Calu3 (cell line): ENCODE measurements around the gene DYRK2. TPM values are rescaled to one million over a fixed set of nuclear protein-coding genes. Genes with fewer than 3 reads are reported as not detected.

Experiments used
- BruUV-seq: library from RNA; stranded (reverse); fragments of 400-500 nt; replicated peaks from 2 replicates; lab custom pipeline; 2021; lab: Mats Ljungman, UMichigan
- CTCF ChIA-PET: fragments of 300-600 bp; sonication (Branson Sonifier 250); formaldehyde crosslinking; loops from one replicate; lab custom pipeline; 2022; ENCODE audit warnings: antibody characterized with exemption; lab: Charles Lee
- DNase-seq: peaks from one replicate; pipeline ENCODE4 v3.0.0; 2022
- H3K27ac Mint-ChIP-seq: one replicate; pipeline ENCODE4 v1.8.0; 2022; ENCODE audit warnings: mixed read lengths; ENCODE audit not compliant: unreplicated experiment
- H3K27me3 Mint-ChIP-seq: one replicate; pipeline ENCODE4 v1.8.0; 2022; ENCODE audit warnings: mixed read lengths; ENCODE audit not compliant: unreplicated experiment
- H3K36me3 Mint-ChIP-seq: one replicate; pipeline ENCODE4 v1.8.0; 2022; ENCODE audit warnings: mild to moderate bottlenecking, moderate library complexity, mixed read lengths; ENCODE audit not compliant: insufficient read depth, unreplicated experiment
- H3K4me1 Mint-ChIP-seq: one replicate; pipeline ENCODE4 v1.8.0; 2022; ENCODE audit warnings: mild to moderate bottlenecking, low read depth, mixed read lengths; ENCODE audit not compliant: unreplicated experiment
- H3K4me3 Mint-ChIP-seq: one replicate; pipeline ENCODE4 v1.8.0; 2022; ENCODE audit warnings: mild to moderate bottlenecking, low read depth, moderate library complexity, mixed read lengths; ENCODE audit not compliant: unreplicated experiment
- H3K9me3 Mint-ChIP-seq: one replicate; pipeline ENCODE4 v1.8.0; 2022; ENCODE audit warnings: low read depth, mixed read lengths; ENCODE audit not compliant: unreplicated experiment
- CTCF ChIP-seq: fragments of 200-600 bp; IDR thresholded peaks from one replicate; pipeline ENCODE4 v1.8.0; 2022; ENCODE audit warnings: antibody characterized with exemption; ENCODE audit not compliant: unreplicated experiment
- intact Hi-C: fragments of 100-400 bp; cut with micrococcal nuclease; formaldehyde crosslinking; loops from one replicate; pipeline ENCODE4 v1.10.0; 2022; ENCODE audit not compliant: unreplicated experiment
- total RNA-seq: library from RNA; stranded (reverse); gene quantifications from 2 replicates; pipeline ENCODE4 v1.2.3, GENCODE V29; 2022

Gene DYRK2
- total RNA-seq, 1 experiment from 2014 or later = 62.3 TPM

- Mint-ChIP-seq H3K36me3 (no peaks in the 10 kb centered on the region), H3K9me3 (no peaks in the 10 kb centered on the region), H3K4me1 (peaks cover 6% of the 10 kb centered on the region), H3K27me3 (no peaks in the 10 kb centered on the region), H3K4me3 (no peak overlapping the region), H3K27ac (no peak overlapping the region)
- intact Hi-C loops = no loop called here
- CTCF ChIA-PET = no interaction called here
- no peak for TF ChIP-seq CTCF
- no peak for DNase-seq
- no TSS peak for BruUV-seq
Observed at GRCh38 chr12:67693894-67694293, 45.3 kb downstream of the DYRK2 start.

- peaks cover 2% of the 10 kb centered on the region for H3K4me1 Mint-ChIP-seq
- BruUV-seq = no TSS peak
- DNase-seq = no peak
- no peak for TF ChIP-seq CTCF
- no peaks in the 10 kb centered on the region for H3K27me3 Mint-ChIP-seq
- H3K27ac Mint-ChIP-seq = no peak overlapping the region
- no peaks in the 10 kb centered on the region for H3K9me3 Mint-ChIP-seq
- H3K4me3 Mint-ChIP-seq = no peak overlapping the region
- intact Hi-C loops = no loop called here
- no peaks in the 10 kb centered on the region for H3K36me3 Mint-ChIP-seq
- CTCF ChIA-PET = no interaction called here
Observed at GRCh38 chr12:67694306-67694900, 45.9 kb downstream of the DYRK2 start.

- no peak for DNase-seq
- no peak for TF ChIP-seq CTCF
- Mint-ChIP-seq H3K9me3 (no peaks in the 10 kb centered on the region), H3K27me3 (no peaks in the 10 kb centered on the region), H3K27ac (no peak overlapping the region), H3K4me1 (no peaks in the 10 kb centered on the region), H3K4me3 (no peak overlapping the region), H3K36me3 (no peaks in the 10 kb centered on the region)
- intact Hi-C loops = no loop called here
- CTCF ChIA-PET = no interaction called here
- BruUV-seq = no TSS peak
Observed at GRCh38 chr12:67695974-67696373, 47.4 kb downstream of the DYRK2 start.

- Mint-ChIP-seq H3K9me3 (no peaks in the 10 kb centered on the region), H3K4me3 (no peak overlapping the region), H3K4me1 (no peaks in the 10 kb centered on the region), H3K27me3 (no peaks in the 10 kb centered on the region), H3K36me3 (no peaks in the 10 kb centered on the region), H3K27ac (no peak overlapping the region)
- BruUV-seq = no TSS peak
- CTCF ChIA-PET = no interaction called here
- no peak for DNase-seq
- intact Hi-C loops = no loop called here
- no peak for TF ChIP-seq CTCF
Observed at GRCh38 chr12:67697443-67697842, 48.9 kb downstream of the DYRK2 start.
